ENCODE measurements around the gene FZD4.

- TF ChIP-seq, protein P1, sequence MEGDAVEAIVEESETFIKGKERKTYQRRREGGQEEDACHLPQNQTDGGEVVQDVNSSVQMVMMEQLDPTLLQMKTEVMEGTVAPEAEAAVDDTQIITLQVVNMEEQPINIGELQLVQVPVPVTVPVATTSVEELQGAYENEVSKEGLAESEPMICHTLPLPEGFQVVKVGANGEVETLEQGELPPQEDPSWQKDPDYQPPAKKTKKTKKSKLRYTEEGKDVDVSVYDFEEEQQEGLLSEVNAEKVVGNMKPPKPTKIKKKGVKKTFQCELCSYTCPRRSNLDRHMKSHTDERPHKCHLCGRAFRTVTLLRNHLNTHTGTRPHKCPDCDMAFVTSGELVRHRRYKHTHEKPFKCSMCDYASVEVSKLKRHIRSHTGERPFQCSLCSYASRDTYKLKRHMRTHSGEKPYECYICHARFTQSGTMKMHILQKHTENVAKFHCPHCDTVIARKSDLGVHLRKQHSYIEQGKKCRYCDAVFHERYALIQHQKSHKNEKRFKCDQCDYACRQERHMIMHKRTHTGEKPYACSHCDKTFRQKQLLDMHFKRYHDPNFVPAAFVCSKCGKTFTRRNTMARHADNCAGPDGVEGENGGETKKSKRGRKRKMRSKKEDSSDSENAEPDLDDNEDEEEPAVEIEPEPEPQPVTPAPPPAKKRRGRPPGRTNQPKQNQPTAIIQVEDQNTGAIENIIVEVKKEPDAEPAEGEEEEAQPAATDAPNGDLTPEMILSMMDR (IDR thresholded peaks at IDR 0.05 in 2 of 3, conservative IDR thresholded peaks at IDR 0.05 in 1 of 3; ENCODE audit: borderline replicate concordance in 1 of 3, insufficient read depth in 1 of 3, low read depth in 2 of 3, low read length in 2 of 3), result no peak
- TF ChIP-seq POLR2A (IDR thresholded peaks at IDR 0.05; ENCODE audit: borderline replicate concordance, extremely low read depth, insufficient read depth, insufficient read length), result no peak
- no peak for TF ChIP-seq CBX3 (IDR thresholded peaks at IDR 0.05; ENCODE audit: low read depth)
- no peak for TF ChIP-seq POLR2AphosphoS5 (IDR thresholded peaks at IDR 0.05; ENCODE audit: low read depth, low read length)
Measured at GRCh38 chr11:86951706-86952105, 3.5 kb downstream of the FZD4 start.
